GM21515 (cell line): Measurements from ENCODE around the gene FAM53A.
"Not testable (repeated sequence)": the region's sequence is repeated elsewhere in the genome, so short reads cannot be mapped to it uniquely, and the experiment has no call there.

Experiments
- ATAC-seq: cut with Tn5 transposase; IDR thresholded peaks from one replicate; pipeline ENCODE4 v1.9.1; 2021; ENCODE audit not compliant: unreplicated experiment

The FAM53A gene

GRCh38 chr4:1641671-1642070, 42.4 kb downstream of the FAM53A start:
- ATAC-seq = no peak

DNA sequence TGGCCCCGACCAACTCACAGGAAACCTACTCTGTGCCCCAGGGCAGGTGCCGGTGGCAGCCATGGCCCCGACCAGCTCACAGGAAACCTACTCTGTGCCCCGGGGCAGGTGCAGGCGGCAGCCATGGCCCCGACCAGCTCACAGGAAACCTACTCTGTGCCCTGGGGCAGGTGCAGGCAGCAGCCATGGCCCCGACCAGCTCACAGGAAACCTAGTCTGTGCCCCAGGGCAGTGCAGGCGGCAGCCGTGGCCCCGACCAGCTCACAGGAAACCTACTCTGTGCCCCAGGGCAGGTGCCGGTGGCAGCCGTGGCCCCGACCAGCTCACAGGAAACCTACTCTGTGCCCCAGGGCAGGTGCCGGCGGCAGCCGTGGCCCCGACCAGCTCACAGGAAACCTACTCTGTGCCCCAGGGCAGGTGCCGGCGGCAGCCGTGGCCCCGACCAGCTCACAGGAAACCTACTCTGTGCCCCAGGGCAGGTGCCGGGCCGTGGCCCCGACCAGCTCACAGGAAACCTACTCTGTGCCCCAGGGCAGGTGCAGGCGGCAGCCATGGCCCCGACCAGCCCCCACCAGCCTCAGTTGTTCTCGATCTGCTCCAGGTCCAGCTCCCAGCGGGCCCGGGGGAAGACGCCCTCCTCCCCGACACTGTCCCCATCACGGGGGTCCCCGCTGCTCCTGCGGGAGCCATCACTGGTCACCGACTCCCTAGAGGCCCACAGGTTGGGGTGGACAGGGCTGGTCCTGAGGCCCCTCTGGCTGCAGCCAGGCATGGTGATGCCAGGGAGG, 43.2 kb downstream of the FAM53A start:
- not testable (repeated sequence) for ATAC-seq

DNA sequence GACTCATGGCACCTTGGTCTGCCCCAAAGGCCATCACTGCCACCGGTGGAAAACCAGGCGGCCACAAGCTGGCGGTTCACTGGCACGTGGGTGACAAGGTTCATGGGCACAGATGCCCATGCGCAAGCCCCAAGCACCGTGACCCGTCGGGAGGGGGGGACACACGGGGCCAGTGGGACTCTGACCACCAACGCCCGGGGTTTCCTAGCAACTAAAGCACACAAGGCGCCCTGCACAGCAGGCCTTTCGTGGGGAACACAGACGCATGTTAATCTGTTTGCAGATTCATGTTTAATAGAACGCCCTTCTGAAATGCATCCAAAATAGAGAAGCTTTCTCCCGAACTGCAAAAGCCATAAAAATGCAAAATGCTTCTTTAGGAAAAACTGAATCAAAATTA, 43.9 kb downstream of the FAM53A start:
- no peak for ATAC-seq

DNA sequence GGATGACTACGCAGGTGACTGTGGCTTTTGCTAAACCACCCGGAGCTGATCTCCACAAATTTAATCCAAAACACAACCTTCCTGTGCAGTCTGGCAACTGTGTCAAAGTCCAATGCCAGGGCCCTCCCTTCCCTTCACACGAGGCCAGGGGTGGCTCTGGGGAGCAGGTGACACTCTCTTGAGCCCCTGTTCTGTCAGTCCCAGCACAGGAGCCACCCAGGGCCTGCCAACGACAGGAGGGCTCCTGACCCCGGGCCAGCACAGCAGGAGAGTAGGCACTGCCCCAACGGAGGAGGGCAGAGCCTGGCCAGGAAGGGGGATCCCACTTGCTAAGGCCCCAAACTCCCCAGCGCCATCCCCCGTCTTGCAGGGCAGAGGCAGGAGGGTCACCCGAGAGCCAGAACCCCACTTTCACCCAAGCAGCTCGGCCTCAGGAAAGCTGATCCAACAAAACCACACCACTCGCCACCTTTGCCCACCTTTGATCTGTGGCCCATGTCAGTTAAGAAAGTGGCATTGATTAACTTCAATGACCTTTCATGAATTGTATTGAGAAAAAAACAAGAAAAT, 44.7 kb downstream of the FAM53A start:
- no peak for ATAC-seq

DNA sequence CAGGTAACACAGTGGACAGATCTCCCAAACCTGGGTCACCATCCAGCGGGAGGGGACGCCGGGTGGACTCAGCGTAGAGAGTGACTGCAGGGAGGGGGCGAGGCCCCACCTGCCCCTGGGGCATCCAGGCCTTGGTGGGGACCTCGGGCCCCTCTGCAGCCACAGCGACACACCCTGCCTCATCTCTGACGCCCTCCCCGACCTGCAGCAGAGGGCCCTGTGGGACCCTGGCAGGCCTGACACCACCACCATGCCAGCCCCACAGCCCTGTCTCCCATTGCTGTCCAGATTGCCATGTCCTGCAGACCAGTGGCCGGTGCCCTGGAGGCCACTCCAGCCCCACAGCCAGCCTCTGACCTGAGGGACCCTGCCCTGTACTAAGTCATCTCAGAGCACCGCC, 45.2 kb downstream of the FAM53A start:
- no peak for ATAC-seq

DNA sequence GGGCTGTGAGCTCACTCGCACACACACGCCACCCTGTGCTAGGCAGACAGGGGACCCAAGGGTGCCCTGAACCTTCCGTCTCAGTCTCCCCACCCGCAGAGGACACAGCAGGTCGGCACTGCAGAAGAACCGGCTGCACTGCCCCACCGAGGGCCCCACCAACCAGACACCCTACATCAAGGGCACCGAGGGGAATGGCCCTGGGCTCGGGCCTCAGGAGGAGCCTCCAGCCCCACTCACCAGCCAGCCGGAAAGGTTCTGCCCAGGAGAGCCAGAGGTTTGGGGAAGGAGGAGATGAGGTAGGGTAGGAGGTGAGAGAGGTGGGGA, 45.9 kb downstream of the FAM53A start:
- ATAC-seq = no peak

DNA sequence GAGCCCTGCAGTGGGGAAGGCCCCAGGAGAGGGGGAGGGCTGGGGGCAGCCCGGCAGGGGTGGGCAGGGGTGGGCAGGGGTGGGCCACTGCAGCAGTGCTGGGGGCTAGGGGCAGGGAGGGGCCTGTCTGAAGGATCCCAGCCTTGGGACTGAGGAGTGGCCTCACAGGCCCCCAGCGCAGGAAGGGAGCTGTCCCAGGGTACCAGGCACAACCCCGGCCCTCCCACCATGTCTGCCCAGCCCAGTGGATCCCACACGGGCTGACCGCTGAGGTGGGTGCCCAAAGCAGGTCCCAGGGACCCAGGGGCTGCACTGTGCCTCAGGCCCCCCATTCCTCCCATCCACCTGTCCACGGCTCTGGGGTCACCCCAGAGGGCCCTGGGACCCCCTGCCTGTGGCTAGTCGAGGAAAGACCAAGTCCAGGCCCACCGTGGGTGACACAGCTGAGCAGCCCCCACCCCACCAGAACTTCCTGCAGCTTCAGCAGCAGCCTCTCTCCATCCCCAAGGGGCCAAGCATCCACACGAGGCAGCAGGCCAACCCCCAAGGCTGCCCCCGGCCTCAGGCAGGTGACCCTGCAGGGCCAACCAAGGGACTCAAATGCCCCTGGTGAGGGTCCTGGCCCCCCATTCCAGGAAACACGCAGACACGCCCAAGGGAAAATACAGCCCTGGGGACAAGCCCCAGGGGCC, 46.4 kb downstream of the FAM53A start:
- ATAC-seq = no peak

GRCh38 chr4:1636490-1637211, 47.5 kb downstream of the FAM53A start:
- no peak for ATAC-seq

- no peak for ATAC-seq
These were observed 48.6 kb downstream of the FAM53A start for GRCh38 chr4:1635464-1635863.

DNA sequence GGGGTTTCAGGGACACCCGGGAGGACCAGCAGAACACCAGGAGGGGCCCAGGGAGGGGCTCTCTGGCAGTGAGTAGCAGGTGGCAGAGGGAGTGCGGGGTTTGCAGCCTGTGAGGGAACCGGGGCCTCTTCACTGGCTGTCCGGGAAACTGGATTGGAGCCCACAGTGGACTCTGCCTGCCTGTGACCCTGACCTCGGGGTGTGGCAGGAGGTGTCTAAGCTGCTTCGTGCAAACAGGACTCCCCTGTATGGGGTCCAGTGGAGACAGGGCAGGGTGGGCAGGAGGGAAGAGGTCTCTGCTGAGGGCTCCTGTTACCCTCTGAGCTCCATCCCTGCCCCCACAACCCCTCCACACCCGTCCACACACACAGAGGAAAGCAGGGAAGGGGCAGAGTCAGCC, 50.1 kb downstream of the FAM53A start:
- ATAC-seq = no peak

DNA sequence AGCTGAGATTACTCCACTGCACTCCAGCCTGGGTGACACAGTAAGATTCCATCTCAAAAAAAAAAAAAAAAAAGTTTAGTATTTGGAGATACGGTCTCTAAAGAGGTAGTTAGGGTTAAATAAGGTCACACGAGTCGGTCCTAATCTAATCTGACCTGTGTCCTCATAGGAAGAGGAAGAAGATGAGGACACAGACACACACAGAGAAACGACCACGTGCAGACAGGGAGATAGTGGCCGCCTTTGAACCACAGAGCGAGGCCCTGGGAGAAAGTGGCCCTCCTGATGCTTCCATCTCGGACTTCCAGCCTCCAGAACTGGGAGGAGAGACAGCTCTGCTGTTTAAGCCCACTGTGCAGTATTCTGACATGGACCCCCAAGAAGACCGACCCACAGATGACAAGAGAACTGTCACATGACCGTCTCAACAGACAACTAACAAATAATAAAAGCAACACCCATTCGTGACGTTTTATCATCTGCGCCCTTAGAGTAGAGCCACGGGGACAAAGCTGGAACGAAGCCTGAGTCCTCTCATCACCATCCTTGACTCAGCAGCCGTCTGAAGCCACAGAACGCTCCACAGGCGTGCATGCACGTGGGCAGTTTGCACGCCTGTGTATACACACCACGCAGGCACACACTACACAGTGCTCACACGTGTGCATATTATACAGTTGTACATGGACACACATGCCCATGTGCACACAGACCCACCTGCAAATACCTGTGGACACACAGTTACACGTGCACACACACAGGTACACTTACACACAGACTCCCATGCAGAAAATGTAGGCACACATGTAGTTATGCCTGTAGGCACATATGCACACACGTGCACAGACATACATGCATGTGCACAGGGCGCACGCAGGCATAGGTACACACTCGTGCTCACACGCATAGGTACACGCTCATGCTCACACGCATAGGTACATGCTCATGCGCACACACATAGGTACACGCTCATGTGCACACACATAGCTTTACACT, 51.7 kb downstream of the FAM53A start:
- ATAC-seq = no peak

- ATAC-seq = no peak
These were observed 53.0 kb downstream of the FAM53A start for GRCh38 chr4:1631136-1631535.

DNA sequence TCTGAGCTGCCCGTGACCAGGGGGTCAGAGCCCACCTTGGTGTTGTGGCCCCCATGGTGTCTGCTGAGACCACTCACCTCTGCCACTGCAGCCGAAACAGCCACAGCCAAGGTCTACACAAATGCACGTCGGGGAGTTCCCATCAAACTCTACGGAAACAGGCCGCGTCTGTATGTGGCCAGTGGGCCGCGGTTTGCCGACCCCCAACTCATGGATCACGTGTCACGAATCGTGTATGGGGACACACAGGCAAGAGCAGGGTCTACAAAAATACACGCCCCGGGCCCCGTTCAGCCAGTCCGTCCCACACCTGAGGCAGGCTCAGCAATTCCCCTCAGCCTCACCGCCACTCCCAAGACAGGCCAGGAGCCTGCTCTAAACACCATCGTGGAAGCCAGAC, 53.8 kb downstream of the FAM53A start:
- no peak for ATAC-seq

GRCh38 chr4:1629699-1630083, 54.4 kb downstream of the FAM53A start:
- no peak for ATAC-seq

DNA sequence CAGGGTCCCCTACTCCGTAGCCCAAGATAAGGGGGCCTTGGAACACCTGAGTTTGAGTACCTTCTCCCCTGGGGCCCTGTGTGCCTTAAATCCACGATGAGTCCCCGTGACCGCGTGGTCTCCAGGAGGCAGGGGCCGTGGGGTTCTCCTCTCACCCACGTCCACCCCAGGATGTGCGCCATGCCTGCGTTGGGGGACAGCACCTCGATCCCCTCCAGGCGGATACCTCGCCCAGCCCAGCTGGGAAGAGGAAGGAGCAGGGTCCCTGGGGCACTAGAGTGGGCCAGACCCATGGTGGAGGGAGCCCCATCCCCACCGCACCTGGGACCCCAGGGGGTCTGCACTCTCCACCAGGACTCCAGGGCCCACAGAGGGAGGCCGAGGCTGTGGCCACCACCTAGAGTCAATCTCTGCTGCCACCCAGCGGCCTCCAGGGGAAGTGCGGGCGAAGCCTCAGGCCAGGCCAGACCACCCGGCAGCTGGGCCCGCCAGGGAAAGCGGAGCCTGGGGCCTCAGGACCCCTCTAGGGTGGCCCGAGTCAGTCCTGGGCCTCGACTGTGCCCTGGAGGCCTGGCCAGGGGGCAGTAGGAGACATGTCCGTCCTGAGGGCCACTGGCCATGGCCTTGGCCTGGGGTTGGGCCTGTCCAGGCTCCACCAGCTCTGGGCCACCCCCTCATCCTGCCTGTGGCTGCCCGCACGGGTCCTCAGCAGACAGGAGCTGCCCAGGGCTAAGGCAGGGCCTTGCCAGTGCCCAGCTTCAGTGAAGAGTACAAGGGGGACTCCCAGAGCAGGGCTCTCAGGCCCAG, 55.0 kb downstream of the FAM53A start:
- no peak for ATAC-seq

DNA sequence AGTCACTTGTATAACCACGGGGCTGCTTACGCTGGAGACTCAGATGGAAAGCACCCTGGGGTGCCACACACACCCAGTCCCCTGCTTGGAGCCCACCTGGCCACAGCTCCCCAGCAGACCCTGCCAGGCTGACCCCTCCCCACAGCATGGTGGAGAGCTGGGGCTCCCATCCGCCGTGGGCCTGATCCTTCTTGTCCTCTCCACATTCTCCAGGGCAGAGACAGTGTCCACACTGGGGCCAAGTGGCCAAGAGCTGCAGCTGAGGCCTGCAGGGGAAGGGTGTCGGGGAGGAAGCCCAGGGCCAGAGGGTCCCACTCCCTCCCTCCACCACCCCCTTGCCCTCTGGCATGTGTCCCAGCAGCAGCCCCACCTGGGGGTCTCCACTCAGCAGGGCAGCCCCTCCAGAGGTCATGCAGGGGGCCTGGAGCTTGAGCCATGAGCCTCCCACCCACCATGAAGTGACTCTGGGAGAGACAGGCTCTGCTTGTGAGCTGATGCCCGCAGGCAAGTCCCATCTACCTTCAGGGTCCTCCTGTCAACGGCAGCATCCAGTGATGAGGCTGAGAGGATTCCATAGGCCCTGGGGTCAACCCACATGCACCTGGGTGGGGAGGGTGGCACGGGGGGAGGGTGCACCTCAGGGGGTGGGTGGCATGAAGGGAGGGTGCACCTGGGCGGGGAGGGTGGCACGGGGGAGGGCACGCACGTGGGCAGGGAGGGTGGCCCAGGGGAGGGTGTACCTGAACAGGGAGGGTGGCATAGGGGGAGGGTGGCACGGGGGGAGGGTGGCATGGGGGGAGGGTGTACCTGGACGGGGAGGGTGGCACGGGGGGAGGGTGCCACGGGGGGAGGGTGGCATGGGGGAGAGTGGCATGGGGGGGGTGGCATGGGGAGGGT, 56.4 kb downstream of the FAM53A start:
- ATAC-seq = no peak

- ATAC-seq = no peak
These were observed 57.2 kb downstream of the FAM53A start for GRCh38 chr4:1626941-1627340.

GRCh38 chr4:1626151-1626550, 58.0 kb downstream of the FAM53A start:
- ATAC-seq = no peak
